DND-41 (cell line): ENCODE measurements around the gene CDHR3.

Experiments
- ATAC-seq: fragments of 200-7000 bp; cut with Tn5 transposase; 3 replicates; pipeline ENCODE4 v1.9.1; 2021; ENCODE audit warnings: low read depth; ENCODE audit not compliant: insufficient read depth
- DNase-seq: peaks from one replicate; pipeline ENCODE4 v3.0.0-alpha.2; 2020
- H2AFZ ChIP-seq: 2 replicates; pipeline ENCODE4 v1.6.0; 2012; ENCODE audit warnings: low read depth, low read length
- H3K27ac ChIP-seq: 2 replicates; pipeline ENCODE4 v1.5.1; 2012; ENCODE audit warnings: low read length, inconsistent platforms
- H3K27me3 ChIP-seq: fragments of 200-600 bp; sonication (generic); 2 replicates; pipeline ENCODE4 v1.6.0; 2012; ENCODE audit warnings: low read length, mild to moderate bottlenecking, inconsistent platforms; ENCODE audit not compliant: insufficient read depth, poor library complexity
- H3K36me3 ChIP-seq: 2 replicates; pipeline ENCODE4 v1.5.1; 2012; ENCODE audit warnings: low read length, inconsistent platforms; ENCODE audit not compliant: insufficient read depth
- H3K4me1 ChIP-seq: 2 replicates; pipeline ENCODE4 v1.5.1; 2012; ENCODE audit warnings: mild to moderate bottlenecking, low read length; ENCODE audit not compliant: insufficient read depth
- H3K4me2 ChIP-seq: 2 replicates; pipeline ENCODE4 v1.6.0; 2012; ENCODE audit warnings: mild to moderate bottlenecking, moderate library complexity, low read length, inconsistent platforms; ENCODE audit not compliant: insufficient read depth
- H3K4me3 ChIP-seq, 2 experiments: fragments of 200-600 bp in 1 of 2; shearing (Covaris generic) in 1 of 2; 2 replicates each; pipeline ENCODE4 v1.5.1; 2012 to 2016; ENCODE audit warnings: inconsistent platforms in 2 of 2, low read length in 2 of 2, mild to moderate bottlenecking in 2 of 2, low read depth in 1 of 2, moderate library complexity in 1 of 2
- H3K79me2 ChIP-seq: 2 replicates; pipeline ENCODE4 v1.6.0; 2012; ENCODE audit warnings: low read length, inconsistent platforms; ENCODE audit not compliant: insufficient read depth
- H3K9ac ChIP-seq: 2 replicates; pipeline ENCODE4 v1.6.0; 2012; ENCODE audit warnings: low read depth, mild to moderate bottlenecking, inconsistent platforms, low read length, moderate library complexity
- H3K9me3 ChIP-seq: 2 replicates; pipeline ENCODE4 v1.5.1; 2012; ENCODE audit warnings: low read length, moderate library complexity, mild to moderate bottlenecking, inconsistent platforms; ENCODE audit not compliant: insufficient read depth, severe bottlenecking
- H4K20me1 ChIP-seq: 2 replicates; pipeline ENCODE4 v1.6.0; 2012; ENCODE audit warnings: low read length; ENCODE audit not compliant: insufficient read depth
- CTCF ChIP-seq: IDR thresholded peaks from 2 replicates; pipeline ENCODE4 v1.5.1; 2012; ENCODE audit warnings: borderline replicate concordance, low read length, moderate library complexity, mild to moderate bottlenecking; ENCODE audit not compliant: poor library complexity, severe bottlenecking; ENCODE audit errors: extremely low read depth
- EZH2 ChIP-seq: IDR thresholded peaks from 3 replicates; pipeline ENCODE4 v1.6.1; 2012; ENCODE audit warnings: borderline replicate concordance, low read depth, mild to moderate bottlenecking, moderate library complexity, low read length, inconsistent platforms; ENCODE audit not compliant: severe bottlenecking

Gene CDHR3

GRCh38 chr7:106075937-106076336 is 112.9 kb downstream of the CDHR3 start:
- H3K79me2 ChIP-seq, result no peaks in the 10 kb centered on the region
- no peak overlapping the region for H3K9ac ChIP-seq
- no peaks in the 10 kb centered on the region for H3K9me3 ChIP-seq
- H3K27me3 ChIP-seq, result no peaks in the 10 kb centered on the region
- no peak for TF ChIP-seq EZH2
- TF ChIP-seq CTCF, result no peak
- no peak for DNase-seq
- H3K4me1 ChIP-seq, result peaks cover 39% of the 10 kb centered on the region
- H3K27ac ChIP-seq, result 0 out of 2 replicates have a peak overlapping the region, but pooled peaks have one; percentile 12
- no peaks in the 10 kb centered on the region for H3K36me3 ChIP-seq
- H3K4me3 ChIP-seq, result no peak overlapping the region
- no peak overlapping the region for H3K4me2 ChIP-seq
- H4K20me1 ChIP-seq, result no peaks in the 10 kb centered on the region
- no peak overlapping the region; the same call in 1 of the 2 replicates for H2AFZ ChIP-seq
- ATAC-seq, result no peak

- Histone ChIP-seq H3K27ac (no peak overlapping the region), H3K4me1 (peaks cover 33% of the 10 kb centered on the region), H3K9me3 (no peaks in the 10 kb centered on the region), H3K27me3 (no peaks in the 10 kb centered on the region), H3K9ac (no peak overlapping the region), H3K79me2 (no peaks in the 10 kb centered on the region), H4K20me1 (no peaks in the 10 kb centered on the region), H2AFZ (peak overlapping the region; percentile 22; the same call in 1 of the 2 replicates), H3K36me3 (no peaks in the 10 kb centered on the region), H3K4me3 (no peak overlapping the region), H3K4me2 (no peak overlapping the region)
- TF ChIP-seq CTCF (no peak), EZH2 (no peak)
- ATAC-seq (no peak), DNase-seq (no peak)
Measured at GRCh38 chr7:106076537-106076936, 113.5 kb downstream of the CDHR3 start.

- Histone ChIP-seq H3K36me3 (no peaks in the 10 kb centered on the region), H2AFZ (no peak overlapping the region), H3K9ac (no peak overlapping the region), H4K20me1 (no peaks in the 10 kb centered on the region), H3K4me1 (peaks cover 5% of the 10 kb centered on the region; the same call in 1 of the 2 replicates), H3K27ac (no peak overlapping the region), H3K4me3 (no peak overlapping the region), H3K9me3 (no peaks in the 10 kb centered on the region), H3K79me2 (no peaks in the 10 kb centered on the region), H3K27me3 (no peaks in the 10 kb centered on the region), H3K4me2 (no peak overlapping the region)
- no peak for ATAC-seq
- no peak for TF ChIP-seq CTCF
- no peak for TF ChIP-seq EZH2
- no peak for DNase-seq
Measured at GRCh38 chr7:106080300-106080987, 117.4 kb downstream of the CDHR3 start.
